HG03196 (cell line): ENCODE results near the gene DAPK1.

ENCODE experiments used
- ATAC-seq: cut with Tn5 transposase; IDR thresholded peaks from one replicate; pipeline ENCODE4 v1.9.1; 2021; ENCODE audit not compliant: unreplicated experiment

Gene DAPK1

DNA sequence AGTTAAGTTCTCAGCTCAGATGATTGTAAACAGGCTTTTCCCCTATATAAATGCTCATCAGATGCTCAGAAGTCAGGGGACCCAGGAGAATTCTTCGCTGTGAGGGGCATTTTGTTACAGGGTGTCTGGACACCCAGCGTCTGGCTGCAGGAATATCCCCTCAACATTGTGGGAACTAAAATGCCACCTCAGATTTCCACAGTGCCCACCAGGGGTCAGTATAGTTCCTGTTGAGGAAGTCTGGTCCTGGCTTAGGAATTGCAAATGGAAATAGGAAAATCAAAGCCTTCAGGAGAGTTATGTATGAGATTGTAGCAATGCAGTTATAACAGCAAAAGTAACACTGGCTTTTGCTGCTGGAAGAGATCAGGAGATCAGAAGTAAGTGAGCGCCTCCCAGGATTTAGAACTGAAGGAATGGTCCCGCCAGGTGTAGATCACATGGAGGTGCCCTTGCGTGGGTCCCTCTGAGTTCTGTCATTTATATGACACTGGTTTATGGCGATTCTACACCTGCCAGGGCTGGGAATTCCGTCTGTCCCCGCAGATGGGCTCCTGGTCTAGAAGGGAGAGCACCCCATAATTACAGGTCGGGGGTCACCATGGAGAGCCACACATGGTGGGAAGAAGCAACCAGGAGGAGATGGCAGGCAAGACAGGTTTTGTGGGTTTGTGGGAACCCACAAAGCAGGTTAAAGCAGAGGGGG lies 181.1 kb downstream of the DAPK1 start:
- no peak for ATAC-seq

DNA sequence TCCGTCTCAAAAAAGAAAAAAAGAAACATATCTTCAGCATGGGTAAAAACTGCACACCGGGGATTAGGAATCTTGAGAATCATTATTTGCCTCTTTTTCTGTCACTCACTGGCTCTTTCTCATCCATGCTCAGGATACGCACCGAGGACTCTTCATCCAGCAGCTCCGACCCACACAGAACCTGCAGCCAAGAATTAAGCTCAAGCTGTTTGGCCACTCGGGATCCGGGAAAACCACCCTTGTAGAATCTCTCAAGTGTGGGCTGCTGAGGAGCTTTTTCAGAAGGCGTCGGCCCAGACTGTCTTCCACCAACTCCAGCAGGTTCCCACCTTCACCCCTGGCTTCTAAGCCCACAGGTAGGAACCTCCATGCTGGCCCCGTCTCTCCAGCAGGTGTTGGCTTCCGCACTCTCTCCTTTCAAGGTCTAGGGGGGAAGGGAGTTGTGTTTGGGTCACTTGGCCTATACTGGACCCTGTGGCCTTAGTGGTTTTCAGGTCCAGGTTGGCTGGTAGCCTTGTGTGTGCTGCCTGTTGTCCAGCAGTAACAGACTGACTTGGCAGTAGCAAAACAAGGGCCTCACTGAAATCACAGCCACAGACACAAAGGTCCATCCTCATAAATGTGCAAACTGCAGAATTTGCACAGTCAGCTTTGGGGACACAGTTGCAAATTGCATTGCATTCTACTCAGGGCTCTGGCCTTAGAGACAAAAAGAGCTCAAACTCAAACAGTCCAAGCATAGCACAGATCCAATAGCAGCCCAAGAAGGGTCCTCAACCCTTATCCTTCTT lies 183.8 kb downstream of the DAPK1 start:
- ATAC-seq = no peak

DNA sequence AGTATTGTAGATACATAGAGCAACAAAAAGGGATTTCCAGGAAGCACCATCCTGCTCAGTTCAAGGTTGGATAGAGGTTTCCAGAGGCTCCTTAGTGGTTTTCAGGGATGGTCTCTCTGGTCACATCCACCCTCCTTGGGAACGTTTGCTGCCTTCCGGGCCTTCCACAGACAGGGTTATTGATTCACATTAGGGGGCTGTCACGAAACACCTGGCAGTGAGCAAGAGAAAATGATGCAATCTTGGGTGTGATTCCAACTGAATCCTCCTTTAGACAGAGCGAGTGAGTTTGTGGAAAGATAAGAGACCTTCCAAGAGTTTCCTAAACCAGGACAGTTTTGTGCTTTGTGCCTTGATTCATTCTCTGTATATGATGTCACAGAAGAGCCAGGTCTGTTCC lies 184.4 kb downstream of the DAPK1 start:
- ATAC-seq = no peak

DNA sequence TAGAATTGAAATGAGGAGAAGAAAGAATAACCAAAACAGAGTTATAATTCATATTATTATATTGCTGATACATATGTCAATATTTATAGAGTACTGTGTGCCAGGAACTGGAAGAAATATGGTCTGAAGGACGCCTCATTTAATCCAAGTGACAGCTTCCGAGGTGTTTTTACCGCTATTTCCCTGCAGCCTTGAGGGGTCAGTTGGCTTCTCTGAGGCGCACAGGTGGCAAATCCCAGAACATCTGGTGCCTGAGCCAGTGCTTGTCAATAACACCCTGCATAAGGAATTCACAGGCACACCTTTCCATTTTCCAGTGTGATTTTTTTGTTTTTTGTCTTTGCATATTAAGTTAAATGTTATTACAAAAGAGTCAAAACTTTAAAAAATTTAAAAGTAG lies 185.0 kb downstream of the DAPK1 start:
- ATAC-seq = no peak

DNA sequence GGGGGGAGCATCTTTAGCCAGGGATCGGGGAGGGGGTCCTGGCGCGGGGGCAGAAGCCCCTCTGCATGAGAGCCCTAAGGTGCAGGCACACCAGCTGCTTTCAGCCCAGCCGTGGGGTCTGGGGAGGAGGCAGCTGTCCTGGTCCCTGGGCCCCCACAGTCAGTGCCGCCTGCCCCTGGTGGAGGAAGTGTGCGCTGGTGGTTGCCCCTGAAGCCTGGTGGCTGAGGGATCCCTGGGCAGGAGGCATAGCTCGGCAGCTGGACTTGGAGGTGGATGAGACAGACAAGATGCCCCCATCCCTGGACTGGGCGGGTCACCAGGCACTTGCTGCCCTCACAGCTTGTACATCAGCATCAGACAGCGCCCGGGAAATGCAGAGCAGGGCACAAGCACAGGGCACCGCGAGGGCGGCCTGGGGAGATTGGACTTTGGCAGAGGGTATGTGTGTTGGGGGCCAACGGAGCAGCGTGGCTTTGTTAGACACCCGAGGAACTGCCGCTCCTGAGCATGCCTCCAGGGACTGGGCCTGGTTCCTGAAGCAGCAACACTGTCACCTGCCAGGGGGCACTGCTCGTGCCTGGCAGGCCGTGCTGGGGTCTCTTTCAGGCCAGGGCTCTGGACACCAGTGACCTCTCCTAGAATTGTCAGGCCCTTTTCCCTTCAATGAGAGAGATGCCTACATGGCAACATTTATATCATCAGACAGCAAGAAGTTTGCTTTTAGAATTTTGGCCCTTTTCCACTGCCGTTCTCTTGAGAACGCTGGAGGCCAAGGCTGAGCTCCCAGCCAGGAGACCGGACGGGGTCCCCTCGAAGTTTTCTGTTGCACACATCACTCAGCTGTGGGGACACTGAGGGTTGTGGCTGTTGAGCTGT lies 186.3 kb downstream of the DAPK1 start:
- ATAC-seq = no peak

DNA sequence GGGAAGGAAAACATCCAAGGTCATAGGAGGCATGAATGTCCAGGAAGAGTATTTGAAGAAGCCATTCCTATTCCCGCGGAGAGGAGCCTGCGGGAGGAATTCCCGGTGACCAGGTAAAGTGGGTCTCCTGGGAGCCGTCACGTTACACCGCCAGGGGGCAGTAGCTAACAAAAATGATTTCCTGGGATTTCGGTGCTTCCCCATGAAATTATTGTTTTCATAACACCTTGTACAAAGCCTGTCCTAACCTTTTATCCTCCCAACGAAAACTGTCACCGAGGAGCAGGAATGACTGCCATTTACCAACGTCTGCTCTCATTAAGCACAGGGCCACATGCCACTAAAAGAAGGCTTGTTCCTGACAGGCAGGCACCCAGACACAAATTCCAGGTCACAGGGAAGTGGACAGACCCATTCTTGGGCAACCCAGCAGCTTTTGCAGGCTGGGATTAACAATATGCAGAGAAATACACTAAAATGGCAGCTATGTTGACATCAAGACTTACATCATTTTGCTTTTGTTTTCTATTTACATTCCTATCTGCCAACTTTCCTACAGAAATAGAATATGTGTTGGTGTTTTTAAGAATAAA lies 187.1 kb downstream of the DAPK1 start:
- no peak for ATAC-seq

DNA sequence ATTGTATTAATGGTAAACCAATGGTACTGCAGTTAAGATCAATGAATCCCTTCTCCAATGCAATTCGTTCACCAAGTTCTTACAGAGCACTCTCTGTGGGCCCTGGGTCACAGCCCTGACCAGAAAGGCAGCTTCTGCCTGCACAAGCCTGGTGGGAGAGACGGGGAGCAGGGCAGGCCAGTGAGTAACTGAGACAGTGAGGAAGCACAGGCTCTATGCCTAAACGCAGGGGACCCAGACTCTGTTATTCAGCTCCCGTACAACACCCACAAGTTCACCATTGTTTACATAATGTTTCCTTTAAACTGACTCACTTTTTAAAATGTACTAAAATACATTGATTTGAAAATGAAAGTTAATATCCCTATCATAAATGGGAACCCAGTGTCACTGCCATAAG lies 187.8 kb downstream of the DAPK1 start:
- no peak for ATAC-seq

DNA sequence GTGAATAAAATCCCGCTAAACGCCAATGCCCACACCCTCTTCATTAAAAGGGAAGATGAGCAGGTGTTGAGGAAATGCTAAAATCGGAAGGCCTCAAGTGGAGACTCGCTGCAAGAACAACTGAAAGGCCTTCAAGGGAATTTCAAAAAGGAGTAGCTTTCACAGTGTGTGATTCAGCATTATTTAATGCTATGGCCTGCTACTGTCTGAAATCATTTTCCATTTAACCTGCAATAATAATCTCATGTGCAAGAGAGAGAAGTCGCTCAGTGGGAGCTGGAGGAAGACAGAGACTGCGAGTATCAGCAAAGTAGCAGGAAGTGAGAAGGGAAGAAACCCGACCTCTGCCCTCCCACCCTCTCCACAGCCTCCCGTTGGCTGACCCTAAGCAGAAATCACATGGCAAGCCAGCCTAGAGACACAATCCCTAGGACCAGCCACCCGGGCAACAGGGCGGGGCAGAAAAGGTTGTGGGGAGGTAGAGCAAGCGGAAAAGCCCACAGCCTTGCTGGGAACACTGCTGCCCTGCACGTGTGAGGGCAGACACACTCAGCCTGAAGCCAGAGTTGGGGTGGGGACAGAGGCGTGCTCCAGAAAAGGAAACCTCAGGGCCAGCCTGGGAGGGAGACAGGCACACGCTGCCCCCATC lies 188.3 kb downstream of the DAPK1 start:
- no peak for ATAC-seq

DNA sequence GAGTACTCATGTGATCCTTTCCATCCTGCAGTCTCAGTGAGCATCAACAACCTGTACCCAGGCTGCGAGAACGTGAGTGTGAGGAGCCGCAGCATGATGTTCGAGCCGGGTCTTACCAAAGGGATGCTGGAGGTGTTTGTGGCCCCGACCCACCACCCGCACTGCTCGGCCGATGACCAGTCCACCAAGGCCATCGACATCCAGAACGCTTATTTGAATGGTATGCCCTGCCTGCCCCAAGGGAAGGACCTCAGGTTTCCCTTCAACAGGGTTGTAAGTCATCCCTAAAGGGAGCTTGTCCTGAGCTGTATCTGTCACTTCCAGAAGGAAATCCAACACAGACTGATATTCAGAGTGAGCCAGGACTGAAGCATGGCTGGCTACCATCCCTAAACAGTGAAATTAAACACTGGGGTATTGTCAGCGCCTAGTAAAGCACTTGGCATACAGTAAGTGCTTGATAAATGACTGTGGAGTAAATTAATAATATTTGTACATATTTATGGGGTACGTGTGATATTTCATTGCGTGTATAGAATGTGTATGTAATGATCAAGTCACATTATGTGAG lies 188.9 kb downstream of the DAPK1 start:
- no peak for ATAC-seq

DNA sequence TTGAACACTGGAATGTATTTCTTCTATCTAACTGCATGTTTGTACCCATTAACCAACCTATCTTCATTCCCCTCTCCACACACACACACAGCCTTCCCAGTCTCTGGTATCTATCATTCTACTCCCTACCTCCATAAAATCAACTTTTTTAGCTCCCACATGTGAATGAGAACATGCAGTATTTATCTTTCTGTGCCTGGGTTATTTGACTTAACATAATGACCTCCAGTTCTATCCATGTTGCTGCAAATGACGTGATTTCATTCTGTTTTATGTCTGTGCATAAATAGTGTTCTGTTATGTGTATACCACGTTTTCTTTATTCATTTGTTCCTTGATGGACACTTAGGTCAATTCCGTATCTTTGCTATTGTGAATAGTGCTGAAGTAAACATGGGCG lies 189.5 kb downstream of the DAPK1 start:
- no peak for ATAC-seq

DNA sequence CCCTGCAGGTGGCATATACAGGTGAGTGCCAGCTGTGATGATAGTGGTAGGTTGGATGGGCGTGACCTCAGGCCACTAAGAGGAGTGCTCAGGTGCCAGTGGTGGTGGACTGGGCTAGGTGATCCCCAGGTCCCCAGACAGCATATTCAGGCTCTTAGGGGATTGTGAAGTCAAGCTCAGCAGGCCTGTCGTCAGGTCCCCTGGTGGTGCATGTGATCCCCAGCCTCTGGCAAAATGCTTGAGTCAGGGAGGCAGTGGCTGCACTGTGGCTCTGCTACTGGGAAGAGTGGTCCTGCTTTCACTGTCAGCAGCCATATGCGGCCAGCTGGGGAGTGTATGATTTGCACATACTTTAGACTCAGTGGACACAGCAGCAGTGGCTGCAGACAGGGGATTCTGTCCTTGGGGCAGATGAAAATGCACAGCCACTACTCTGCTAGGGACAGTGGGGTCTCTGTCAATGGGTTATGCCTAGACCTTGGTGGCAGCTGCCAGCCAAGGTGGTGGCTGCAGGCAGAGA lies 196.6 kb downstream of the DAPK1 start:
- ATAC-seq = no peak

DNA sequence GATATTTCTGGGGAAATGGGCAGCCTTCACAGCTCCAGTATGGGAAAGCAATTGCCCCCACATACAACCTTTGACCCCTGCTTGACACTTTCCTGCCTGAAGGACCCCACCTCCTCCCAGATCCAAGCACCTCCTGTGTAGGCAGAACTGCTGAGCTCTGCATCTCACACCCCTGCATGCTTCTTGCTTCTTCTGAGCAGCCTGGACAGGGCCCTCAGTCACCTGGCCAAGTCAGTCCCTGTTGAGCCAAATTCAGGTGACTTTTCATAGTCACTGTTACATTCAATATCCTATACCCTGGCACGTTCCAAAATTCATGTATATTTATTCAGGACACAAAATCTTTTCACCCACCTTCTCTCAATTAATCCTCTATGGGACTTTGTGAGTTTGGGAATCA lies 197.9 kb downstream of the DAPK1 start:
- ATAC-seq = no peak

DNA sequence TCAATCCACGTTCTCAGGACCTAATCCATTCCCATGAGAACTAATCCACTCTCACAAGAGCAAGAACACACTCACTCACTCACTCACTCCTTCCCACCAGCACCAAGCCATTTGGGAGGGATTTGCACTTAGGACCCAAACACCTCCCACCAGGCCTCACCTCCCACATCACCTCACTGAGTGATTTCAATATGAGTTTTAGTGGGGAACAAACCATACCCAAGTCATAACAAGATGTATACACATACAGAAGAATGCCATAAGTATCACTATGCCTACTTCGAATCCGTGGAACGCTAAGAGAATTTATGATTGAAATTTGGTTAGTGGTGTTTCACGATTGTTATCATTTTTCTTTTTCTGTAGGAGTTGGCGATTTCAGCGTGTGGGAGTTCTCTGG lies 199.0 kb downstream of the DAPK1 start:
- no peak for ATAC-seq

DNA sequence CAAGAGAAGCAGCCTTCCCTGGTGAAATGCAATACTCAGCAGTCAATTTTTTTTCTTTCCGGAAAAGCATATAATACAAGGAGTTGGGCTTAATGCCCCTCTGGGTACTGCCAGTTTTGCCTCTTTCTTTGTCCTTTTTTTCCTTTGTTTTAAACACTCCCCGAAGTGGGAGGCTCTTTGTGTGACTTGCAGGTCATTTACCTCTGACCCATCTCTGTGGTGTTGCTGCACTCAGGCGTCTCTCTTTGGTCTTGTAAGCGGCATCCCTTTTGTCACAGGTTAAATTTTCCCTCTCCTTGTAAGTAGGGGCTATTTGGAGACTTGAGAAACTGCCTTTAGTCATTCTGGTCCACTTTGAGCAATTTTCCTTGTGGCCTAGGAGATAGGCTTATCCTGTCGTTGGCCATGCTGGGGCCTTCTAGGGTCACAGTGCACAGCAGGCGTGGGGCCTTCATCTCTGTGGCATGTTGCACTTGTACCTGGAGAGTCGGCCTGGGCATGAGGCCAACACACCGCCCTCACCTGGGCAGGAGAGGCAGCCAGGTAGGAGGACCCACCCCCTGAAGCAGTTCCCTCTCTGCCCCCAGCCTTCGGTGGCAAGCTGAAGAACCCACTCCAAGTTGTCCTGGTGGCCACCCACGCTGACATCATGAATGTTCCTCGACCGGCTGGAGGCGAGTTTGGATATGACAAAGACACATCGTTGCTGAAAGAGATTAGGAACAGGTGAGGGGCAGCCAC lies 200.6 kb downstream of the DAPK1 start:
- no peak for ATAC-seq

DNA sequence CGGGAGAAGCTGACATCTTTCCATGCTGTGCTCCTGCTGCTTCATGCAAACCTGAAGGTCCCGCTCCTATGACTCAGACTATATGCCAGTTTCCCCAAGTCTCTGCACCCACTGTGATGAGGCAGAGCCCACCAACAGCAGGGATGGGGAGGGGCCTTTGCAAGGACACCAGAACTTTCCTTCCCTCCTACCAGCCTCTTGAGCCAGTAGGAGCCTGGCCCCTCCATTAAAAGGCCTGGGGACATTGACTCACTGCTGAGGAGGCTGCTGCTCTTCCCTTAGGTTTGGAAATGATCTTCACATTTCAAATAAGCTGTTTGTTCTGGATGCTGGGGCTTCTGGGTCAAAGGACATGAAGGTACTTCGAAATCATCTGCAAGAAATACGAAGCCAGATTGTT lies 202.2 kb downstream of the DAPK1 start:
- ATAC-seq = no peak

DNA sequence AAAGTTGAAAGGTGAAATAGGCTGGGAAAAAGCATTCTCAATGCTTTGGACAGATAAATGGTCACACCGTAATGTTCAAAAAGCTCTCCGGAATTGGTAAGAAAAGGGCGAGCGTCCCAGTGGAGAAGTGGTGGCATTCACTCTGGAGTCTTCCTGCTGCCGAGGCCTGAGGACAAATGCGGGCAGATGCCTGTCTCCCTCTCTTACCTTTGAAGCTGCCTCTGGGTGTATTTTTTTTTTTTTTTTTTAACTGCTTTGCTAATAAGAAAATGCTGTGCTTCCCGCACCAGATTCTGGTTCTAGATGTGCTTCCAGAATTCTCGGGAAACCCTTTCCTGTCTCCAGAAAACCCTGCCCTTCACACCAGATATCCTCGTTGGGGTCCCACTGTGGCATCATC lies 203.8 kb downstream of the DAPK1 start:
- no peak for ATAC-seq

DNA sequence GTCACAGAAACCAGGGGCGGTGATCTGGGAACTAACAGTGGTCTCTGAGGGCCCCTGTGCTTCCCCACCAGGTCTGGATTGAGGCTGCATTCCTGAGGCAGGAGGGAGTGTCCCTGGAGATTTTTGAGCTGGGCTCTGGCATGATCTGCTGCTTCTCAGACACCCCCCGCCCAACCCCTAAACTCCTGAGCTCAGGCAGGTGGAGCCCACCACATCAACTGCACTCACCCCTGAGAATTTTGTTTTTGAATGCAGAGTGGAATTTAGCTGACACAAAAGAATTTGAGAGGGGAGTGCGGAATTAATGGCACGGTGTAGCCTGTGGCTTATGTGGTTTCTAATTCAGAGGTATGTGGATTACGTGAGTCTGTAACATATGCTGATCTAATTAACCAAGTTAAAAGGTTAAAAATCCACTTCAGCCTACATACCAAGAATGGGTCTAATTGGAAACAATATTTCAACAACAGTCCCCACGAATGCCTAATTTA lies 204.3 kb downstream of the DAPK1 start:
- ATAC-seq = no peak

DNA sequence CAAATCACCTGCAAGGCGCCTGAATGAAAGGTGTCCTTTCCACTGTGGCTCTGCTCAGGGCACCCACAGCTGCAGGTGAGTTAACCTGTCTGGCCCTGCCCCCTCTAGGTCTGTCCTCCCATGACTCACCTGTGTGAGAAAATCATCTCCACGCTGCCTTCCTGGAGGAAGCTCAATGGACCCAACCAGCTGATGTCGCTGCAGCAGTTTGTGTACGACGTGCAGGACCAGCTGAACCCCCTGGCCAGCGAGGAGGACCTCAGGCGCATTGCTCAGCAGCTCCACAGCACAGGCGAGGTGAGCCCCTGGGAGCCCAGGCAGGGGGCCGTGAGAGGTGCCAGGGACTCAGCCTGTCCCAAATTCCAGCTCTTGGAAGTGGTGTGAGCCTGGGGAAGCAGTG lies 205.3 kb downstream of the DAPK1 start:
- no peak for ATAC-seq

DNA sequence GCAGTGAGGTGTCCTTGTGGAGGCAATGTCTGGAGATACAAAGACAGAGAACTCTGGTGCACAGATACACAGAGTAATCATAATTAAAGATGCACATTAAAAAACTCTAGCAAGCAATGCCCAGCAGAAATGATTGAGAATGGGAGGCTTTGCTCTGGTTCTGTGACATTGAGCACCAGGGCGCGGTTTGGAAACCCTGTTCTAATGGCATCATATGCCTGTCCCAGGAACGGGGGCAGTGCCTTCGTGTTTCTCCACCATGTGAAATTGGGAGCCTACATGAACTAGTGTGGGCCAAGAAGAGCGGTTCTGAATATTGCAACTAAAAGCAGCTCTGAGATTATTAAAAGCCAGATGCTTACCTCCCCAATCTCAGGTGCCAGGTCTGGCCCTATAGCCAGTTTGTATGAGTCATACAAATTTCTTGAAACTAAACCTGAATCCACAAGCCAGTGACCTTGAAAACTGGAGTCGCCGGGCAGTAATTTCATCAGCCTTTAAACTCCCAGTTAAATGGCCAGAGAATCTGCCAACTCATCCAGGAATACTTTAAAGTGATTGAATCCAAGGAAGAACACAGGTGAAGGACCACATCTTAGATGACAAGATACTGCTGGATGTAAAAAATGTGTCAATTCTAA lies 206.1 kb downstream of the DAPK1 start:
- ATAC-seq = no peak
